ENCODE results near the gene PHF20.
"Not testable (repeated sequence)": the region's sequence is repeated elsewhere in the genome, so short reads cannot be mapped to it uniquely, and the experiment has no call there.

GRCh38 chr20:35895516-35895915 is 123.7 kb downstream of the PHF20 start:
- TF ChIP-seq POLR2A, CTCF (IDR thresholded peaks at IDR 0.05): not testable (repeated sequence)
